A673 (cell line): Measurements from ENCODE around the gene RASA3. TPM values are rescaled to one million over a fixed set of nuclear protein-coding genes. Genes with fewer than 3 reads are reported as not detected.
"Not testable (repeated sequence)": the region's sequence is repeated elsewhere in the genome, so short reads cannot be mapped to it uniquely, and the experiment has no call there.

Experiments
- BruUV-seq: library from RNA; stranded (reverse); fragments of 400-500 nt; replicated peaks from 2 replicates; lab custom pipeline; 2021; lab: Mats Ljungman, UMichigan
- CTCF ChIA-PET: fragments of 300-600 bp; sonication (Branson Sonifier 250); formaldehyde crosslinking; loops from one replicate; lab custom pipeline; 2022; ENCODE audit warnings: antibody characterized with exemption; lab: Charles Lee
- POLR2A ChIA-PET: fragments of 300-600 bp; sonication (Branson Sonifier 250); formaldehyde crosslinking; loops from one replicate; lab custom pipeline; 2022; ENCODE audit warnings: antibody characterized with exemption; ENCODE audit not compliant: low non-redundant PET; lab: Charles Lee
- DNase-seq: peaks from one replicate; pipeline ENCODE4 v3.0.0-alpha.2; 2015; ENCODE audit warnings: low spot score
- H3K27ac ChIP-seq: fragments of 200-600 bp; sonication (generic); 2 replicates; pipeline ENCODE4 v1.5.1; 2016; ENCODE audit warnings: mixed run types, low read depth, mild to moderate bottlenecking, mixed read lengths, antibody characterized with exemption, low read length; ENCODE audit not compliant: poor library complexity, severe bottlenecking
- H3K27me3 ChIP-seq: fragments of 200-600 bp; sonication (generic); replicated peaks from 2 replicates; pipeline ENCODE4 v1.6.1; 2017; ENCODE audit warnings: mixed run types, low read depth, mild to moderate bottlenecking, mixed read lengths, antibody characterized with exemption, low read length; ENCODE audit not compliant: insufficient read depth, poor library complexity
- H3K36me3 ChIP-seq: fragments of 200-600 bp; sonication (generic); 2 replicates; pipeline ENCODE4 v1.6.1; 2016; ENCODE audit warnings: mixed run types, mild to moderate bottlenecking, mixed read lengths, antibody characterized with exemption, low read length; ENCODE audit not compliant: insufficient read depth, poor library complexity, severe bottlenecking
- H3K4me1 ChIP-seq: fragments of 200-600 bp; sonication (generic); 2 replicates; pipeline ENCODE4 v1.6.1; 2017; ENCODE audit warnings: mixed run types, mild to moderate bottlenecking, mixed read lengths, antibody characterized with exemption, low read length; ENCODE audit not compliant: insufficient read depth, poor library complexity, severe bottlenecking
- H3K4me3 ChIP-seq: fragments of 200-600 bp; sonication (generic); 2 replicates; pipeline ENCODE4 v1.5.1; 2016; ENCODE audit warnings: low read depth, mixed run types, mild to moderate bottlenecking, mixed read lengths, low read length; ENCODE audit not compliant: poor library complexity, severe bottlenecking
- H3K9me3 ChIP-seq: fragments of 200-600 bp; sonication (generic); 2 replicates; pipeline ENCODE4 v1.6.1; 2016; ENCODE audit warnings: mixed run types, low read depth, mild to moderate bottlenecking, mixed read lengths, antibody characterized with exemption, low read length; ENCODE audit not compliant: poor library complexity, severe bottlenecking
- CTCF ChIP-seq: fragments of 300-800, 200-600 bp; sonication (generic); conservative IDR thresholded peaks from 2 replicates; pipeline ENCODE4 v1.5.1; 2017; ENCODE audit warnings: low read depth, mild to moderate bottlenecking, antibody characterized with exemption, low read length, moderate library complexity, mixed read lengths
- EZH2 ChIP-seq: fragments of 200-600 bp; sonication (generic); IDR thresholded peaks from 2 replicates; pipeline ENCODE4 v1.6.1; 2017; ENCODE audit warnings: borderline replicate concordance, low read depth, mild to moderate bottlenecking, mixed read lengths, antibody characterized with exemption, low read length; ENCODE audit not compliant: poor library complexity, severe bottlenecking
- intact Hi-C: fragments of 100-400 bp; cut with micrococcal nuclease; formaldehyde crosslinking; loops from one replicate; pipeline ENCODE4 v1.10.0; 2022; ENCODE audit not compliant: unreplicated experiment
- total RNA-seq: library from RNA; stranded (reverse); gene quantifications from 2 replicates; pipeline ENCODE4 v1.2.3, GENCODE V29; 2021

RASA3 gene
- total RNA-seq, 1 experiment from 2014 or later, result 22.1 TPM

- no peak overlapping the region for H3K27ac ChIP-seq
- H3K36me3 ChIP-seq, result no peaks in the 10 kb centered on the region
- ChIA-PET POLR2A (no interaction called here), CTCF (no interaction called here)
- intact Hi-C loops, result no loop called here
- H3K27me3 ChIP-seq, result no peaks in the 10 kb centered on the region
- BruUV-seq, result no TSS peak
- H3K4me3 ChIP-seq, result no peak overlapping the region
- peaks cover 6% of the 10 kb centered on the region for H3K4me1 ChIP-seq
- TF ChIP-seq EZH2 (no peak), CTCF (no peak)
- H3K9me3 ChIP-seq, result no peaks in the 10 kb centered on the region
- no peak for DNase-seq
These were observed 30.1 kb upstream of the RASA3 start for GRCh38 chr13:114162533-114162922.

- no peak overlapping the region for H3K27ac ChIP-seq
- TF ChIP-seq EZH2 (no peak), CTCF (no peak)
- H3K4me3 ChIP-seq, result no peak overlapping the region
- BruUV-seq, result no TSS peak
- DNase-seq, result peak; percentile 60
- POLR2A ChIA-PET, result no interaction called here
- CTCF ChIA-PET, result no interaction called here
- peaks cover 6% of the 10 kb centered on the region for H3K4me1 ChIP-seq
- H3K9me3 ChIP-seq, result no peaks in the 10 kb centered on the region
- H3K36me3 ChIP-seq, result no peaks in the 10 kb centered on the region
- H3K27me3 ChIP-seq, result no peaks in the 10 kb centered on the region
- intact Hi-C loops, result no loop called here
These were observed 29.5 kb upstream of the RASA3 start for GRCh38 chr13:114161644-114162532.

GRCh38 chr13:114161028-114161556 lies 28.7 kb upstream of the RASA3 start:
- no peaks in the 10 kb centered on the region for H3K9me3 ChIP-seq
- H3K4me3 ChIP-seq, result no peak overlapping the region
- DNase-seq, result no peak
- peaks cover 6% of the 10 kb centered on the region for H3K4me1 ChIP-seq
- no peaks in the 10 kb centered on the region for H3K36me3 ChIP-seq
- no peak overlapping the region for H3K27ac ChIP-seq
- intact Hi-C loops, result no loop called here
- H3K27me3 ChIP-seq, result no peaks in the 10 kb centered on the region
- ChIA-PET POLR2A (no interaction called here), CTCF (no interaction called here)
- BruUV-seq, result no TSS peak
- no peak for TF ChIP-seq CTCF
- no peak for TF ChIP-seq EZH2

- POLR2A ChIA-PET, H3K4me1 ChIP-seq, H3K4me3 ChIP-seq, H3K27ac ChIP-seq, BruUV-seq, H3K9me3 ChIP-seq, DNase-seq, H3K27me3 ChIP-seq, H3K36me3 ChIP-seq, CTCF ChIA-PET, intact Hi-C loops: not testable (repeated sequence)
These were observed 26.6 kb upstream of the RASA3 start for GRCh38 chr13:114158869-114159666.
